ENCODE data around the gene SMAD7.
A peak's percentile ranks its signal among the peaks of the same experiment; 100 is the strongest.

Gene SMAD7, protein sequence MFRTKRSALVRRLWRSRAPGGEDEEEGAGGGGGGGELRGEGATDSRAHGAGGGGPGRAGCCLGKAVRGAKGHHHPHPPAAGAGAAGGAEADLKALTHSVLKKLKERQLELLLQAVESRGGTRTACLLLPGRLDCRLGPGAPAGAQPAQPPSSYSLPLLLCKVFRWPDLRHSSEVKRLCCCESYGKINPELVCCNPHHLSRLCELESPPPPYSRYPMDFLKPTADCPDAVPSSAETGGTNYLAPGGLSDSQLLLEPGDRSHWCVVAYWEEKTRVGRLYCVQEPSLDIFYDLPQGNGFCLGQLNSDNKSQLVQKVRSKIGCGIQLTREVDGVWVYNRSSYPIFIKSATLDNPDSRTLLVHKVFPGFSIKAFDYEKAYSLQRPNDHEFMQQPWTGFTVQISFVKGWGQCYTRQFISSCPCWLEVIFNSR

DNA sequence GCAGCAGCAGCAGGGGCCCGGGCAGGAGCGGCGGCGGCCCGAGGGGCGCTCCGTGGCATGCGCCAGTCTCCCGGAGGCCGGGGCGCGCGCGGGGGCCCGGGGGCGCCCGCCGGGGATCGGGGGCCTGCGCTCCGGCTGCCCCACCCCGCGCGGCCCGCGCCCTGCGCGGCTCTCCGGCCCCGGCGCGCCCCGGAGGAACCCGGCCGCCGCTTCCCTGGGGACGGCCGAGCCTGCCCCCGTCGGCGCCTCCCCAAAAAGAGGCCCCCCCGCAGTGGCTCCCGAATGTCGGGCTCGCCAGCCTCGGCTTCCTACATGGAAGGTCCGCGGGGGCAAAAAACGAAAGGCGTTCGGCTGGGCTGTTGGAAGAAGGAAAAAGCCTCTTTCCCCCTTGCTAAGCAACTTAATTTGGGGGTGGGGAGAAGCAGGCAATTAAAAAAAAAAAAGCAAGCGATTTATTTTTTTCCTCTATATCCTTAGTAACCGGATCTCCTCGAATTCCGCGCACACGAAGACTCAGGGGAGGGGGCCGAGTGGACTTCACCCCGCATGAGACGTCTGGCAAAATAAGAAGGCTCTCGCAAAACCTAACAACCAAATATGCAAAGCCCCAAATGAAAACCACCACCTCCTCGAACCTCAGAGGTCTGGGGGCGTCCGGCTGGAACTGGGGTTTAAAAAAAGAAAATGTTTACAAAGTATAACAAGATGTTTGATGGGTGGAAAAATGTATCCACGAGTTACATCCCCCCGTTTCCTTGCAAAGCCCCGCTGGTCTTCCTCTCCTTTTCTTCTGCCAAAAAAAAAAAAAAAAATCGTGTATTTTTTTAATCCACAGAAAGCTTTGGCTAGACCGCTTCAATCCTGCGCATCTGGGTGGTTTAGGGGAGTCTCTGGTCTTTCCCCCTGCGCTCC lies at the start of gene SMAD7:
Gene SMAD7 (minus strand): TSS at position 430 of the 912 bp plus-strand sequence. CDS start 541 bp downstream, outside the sequence.
- H3K4me3 ChIP-seq (ENCODE audit: low read depth, low read length) = peak within 1 kb of the TSS; percentile 90
- DNase-seq (ENCODE audit: low read depth) = no peak
- in situ Hi-C loops (cut with HindIII; ENCODE audit: low sequenced_read_pairs) = no loop called here
- TF ChIP-seq, protein P1, sequence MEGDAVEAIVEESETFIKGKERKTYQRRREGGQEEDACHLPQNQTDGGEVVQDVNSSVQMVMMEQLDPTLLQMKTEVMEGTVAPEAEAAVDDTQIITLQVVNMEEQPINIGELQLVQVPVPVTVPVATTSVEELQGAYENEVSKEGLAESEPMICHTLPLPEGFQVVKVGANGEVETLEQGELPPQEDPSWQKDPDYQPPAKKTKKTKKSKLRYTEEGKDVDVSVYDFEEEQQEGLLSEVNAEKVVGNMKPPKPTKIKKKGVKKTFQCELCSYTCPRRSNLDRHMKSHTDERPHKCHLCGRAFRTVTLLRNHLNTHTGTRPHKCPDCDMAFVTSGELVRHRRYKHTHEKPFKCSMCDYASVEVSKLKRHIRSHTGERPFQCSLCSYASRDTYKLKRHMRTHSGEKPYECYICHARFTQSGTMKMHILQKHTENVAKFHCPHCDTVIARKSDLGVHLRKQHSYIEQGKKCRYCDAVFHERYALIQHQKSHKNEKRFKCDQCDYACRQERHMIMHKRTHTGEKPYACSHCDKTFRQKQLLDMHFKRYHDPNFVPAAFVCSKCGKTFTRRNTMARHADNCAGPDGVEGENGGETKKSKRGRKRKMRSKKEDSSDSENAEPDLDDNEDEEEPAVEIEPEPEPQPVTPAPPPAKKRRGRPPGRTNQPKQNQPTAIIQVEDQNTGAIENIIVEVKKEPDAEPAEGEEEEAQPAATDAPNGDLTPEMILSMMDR (IDR thresholded peaks at IDR 0.05; ENCODE audit: low read depth, low read length, missing control alignments) = no peak

DNA sequence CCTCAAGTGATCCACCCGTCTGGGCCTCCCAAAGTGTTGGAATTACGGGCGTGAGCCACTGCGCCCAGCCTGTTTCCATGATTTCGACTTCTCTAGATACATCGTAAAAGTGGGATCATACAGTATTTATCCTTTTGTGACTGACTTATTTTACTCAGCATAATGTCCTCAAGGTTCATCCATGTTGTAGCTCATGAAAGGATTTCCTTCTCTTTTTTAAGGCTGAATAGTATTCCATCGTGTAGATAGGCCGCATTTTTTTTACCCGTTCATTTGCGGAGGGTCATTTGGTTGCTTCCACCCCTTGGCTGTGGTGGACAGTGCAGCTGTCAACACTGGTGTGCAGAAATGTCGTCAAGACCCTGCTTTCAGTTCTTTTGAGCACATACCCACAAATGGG lies 48.8 kb upstream of the SMAD7 start:
- no peak for DNase-seq (ENCODE audit: low read depth)
- in situ Hi-C loops (cut with HindIII; ENCODE audit: low sequenced_read_pairs) = no loop called here
- no peak overlapping the region for H3K4me3 ChIP-seq (ENCODE audit: low read depth, low read length)
- TF ChIP-seq, protein P1 (IDR thresholded peaks at IDR 0.05; ENCODE audit: low read depth, low read length, missing control alignments) = no peak

DNA sequence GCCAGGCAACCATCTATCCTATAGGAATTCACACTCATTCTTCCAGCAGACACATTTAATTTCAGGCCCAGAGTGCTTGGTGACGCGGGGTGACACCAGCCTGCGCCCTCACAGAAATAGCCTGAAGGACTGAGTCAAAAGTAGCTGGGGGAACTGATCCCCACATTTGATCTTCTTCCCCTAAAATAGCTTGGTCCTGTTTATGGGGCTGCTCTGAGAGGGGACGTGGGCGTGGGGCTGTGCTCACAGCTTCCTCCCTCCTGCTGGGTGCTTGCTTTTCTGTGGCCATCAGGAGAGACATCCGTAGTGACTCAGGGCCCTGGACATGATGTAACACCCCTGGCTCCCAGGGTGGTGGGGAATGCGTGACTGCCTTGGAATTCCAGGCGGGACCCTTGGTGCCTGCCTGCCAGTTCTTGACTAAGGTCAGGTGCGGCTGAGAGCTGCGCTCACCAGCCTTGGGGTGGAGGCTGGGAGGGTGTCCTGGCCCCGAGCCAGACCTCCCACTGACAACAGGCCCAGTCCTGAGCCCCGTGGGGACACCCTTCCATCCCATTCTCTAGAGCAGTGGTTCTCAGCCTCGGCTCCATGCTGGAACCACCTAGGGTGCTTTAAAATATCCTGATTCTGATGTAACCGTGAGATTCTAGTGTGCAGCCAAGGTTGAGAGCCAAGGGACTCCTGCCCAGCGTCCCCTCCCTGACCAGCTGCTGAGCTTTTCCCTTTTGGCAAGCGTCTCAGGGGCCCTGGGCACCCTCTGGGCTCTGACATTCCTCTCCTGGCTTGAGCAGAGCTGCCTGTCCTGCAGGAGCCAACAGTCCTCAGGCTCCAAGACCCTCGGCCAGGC lies 47.4 kb upstream of the SMAD7 start:
- TF ChIP-seq, protein P1 (IDR thresholded peaks at IDR 0.05; ENCODE audit: low read depth, low read length, missing control alignments) = no peak
- H3K4me3 ChIP-seq (ENCODE audit: low read depth, low read length) = no peak overlapping the region
- peak; percentile 89 for DNase-seq (ENCODE audit: low read depth)
- in situ Hi-C loops (cut with HindIII; ENCODE audit: low sequenced_read_pairs) = no loop called here

DNA sequence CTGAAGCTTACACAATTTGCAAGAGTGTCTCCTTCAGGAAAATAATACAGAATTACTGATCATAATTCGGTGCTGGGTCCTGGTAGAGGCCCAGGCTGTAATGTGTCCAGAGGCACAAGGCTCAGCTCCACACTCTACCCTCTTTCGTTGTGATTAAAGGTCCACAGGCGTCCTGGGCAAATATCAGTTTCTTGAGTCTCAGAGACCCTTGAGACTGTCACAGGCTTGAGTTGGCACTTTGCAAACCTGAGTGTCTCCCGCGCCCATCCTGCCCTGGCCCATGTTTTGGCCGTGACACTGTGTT lies 46.9 kb upstream of the SMAD7 start:
- in situ Hi-C loops (cut with HindIII; ENCODE audit: low sequenced_read_pairs) = no loop called here
- no peak overlapping the region for H3K4me3 ChIP-seq (ENCODE audit: low read depth, low read length)
- no peak for DNase-seq (ENCODE audit: low read depth)
- TF ChIP-seq, protein P1 (IDR thresholded peaks at IDR 0.05; ENCODE audit: low read depth, low read length, missing control alignments) = no peak

DNA sequence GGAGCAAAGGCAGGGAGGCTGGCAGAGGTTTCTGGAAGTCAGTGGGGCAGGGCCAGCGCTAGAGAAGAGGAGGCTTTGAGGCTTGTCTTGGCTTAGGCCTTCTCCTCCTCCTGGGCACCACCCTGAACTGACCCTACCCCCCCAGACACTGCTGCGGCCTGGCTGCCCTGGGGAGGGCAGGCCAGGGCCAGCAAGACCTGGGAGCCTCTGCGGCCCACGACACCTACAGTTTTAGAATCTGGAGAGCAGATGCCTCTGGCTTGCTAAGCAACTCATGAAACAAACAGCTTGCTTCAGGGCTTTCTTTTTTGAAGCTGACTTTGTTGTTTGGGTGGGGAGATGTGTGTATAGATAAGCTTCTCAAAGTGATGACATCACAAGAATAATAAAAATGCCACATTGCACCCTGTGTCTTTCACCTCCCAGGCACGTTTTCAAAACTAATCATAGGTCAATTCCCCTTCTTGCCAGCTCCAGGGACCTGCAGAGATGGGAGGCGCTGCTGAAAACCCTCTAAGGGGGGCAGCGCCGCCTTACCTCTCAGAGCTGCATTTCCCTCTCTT lies 46.2 kb upstream of the SMAD7 start:
- DNase-seq (ENCODE audit: low read depth) = peak; percentile 73
- in situ Hi-C loops (cut with HindIII; ENCODE audit: low sequenced_read_pairs) = no loop called here
- H3K4me3 ChIP-seq (ENCODE audit: low read depth, low read length) = no peak overlapping the region
- TF ChIP-seq, protein P1 (IDR thresholded peaks at IDR 0.05; ENCODE audit: low read depth, low read length, missing control alignments) = no peak

DNA sequence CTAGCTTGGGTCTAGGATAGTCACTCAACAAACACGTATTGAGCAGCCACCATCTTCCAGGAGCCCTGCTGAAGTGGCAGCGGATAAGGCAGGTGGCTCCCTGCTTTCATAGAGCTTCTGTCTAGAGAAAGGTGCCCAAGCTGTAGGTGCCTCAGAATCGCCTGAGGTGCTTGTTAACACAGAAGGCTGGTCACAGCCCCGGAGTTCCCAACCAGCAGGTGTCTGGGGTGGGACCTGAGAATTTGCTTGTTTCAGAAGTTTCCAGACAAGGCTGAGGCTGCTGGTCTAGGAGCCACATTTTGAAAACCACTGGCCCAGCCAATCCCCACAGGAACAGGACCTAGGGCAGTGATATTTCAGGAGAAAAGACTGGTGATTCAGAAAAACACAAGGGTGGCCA lies 45.3 kb upstream of the SMAD7 start:
- TF ChIP-seq, protein P1 (IDR thresholded peaks at IDR 0.05; ENCODE audit: low read depth, low read length, missing control alignments) = no peak

More for the DNA sequence above, 45.3 kb upstream of the SMAD7 start:
- no peak overlapping the region for H3K4me3 ChIP-seq (ENCODE audit: low read depth, low read length)
- no peak for DNase-seq (ENCODE audit: low read depth)
- in situ Hi-C loops (cut with HindIII; ENCODE audit: low sequenced_read_pairs) = no loop called here

Data from astrocyte of the cerebellum (primary cell).